Globus pallidus (tissue), 1 donor: ENCODE data around the gene AOPEP.
"Not testable (repeated sequence)": the region's sequence is repeated elsewhere in the genome, so short reads cannot be mapped to it uniquely, and the experiment has no call there.

Experiments used
- DNase-seq: peaks from one replicate; pipeline ENCODE4 v3.0.0-alpha.2; 2015; ENCODE audit warnings: low spot score

Gene AOPEP

GRCh38 chr9:94870793-94871558 lies 144.5 kb downstream of the AOPEP start:
- DNase-seq = no peak

- DNase-seq = no peak
These were observed 145.8 kb downstream of the AOPEP start for GRCh38 chr9:94872083-94872833.

- no peak for DNase-seq
These were observed 146.5 kb downstream of the AOPEP start for GRCh38 chr9:94872891-94873511.

- no peak for DNase-seq
These were observed 147.8 kb downstream of the AOPEP start for GRCh38 chr9:94874316-94874715.

GRCh38 chr9:94875300-94876020 lies 149.0 kb downstream of the AOPEP start:
- no peak for DNase-seq

- DNase-seq = not testable (repeated sequence)
These were observed 152.3 kb downstream of the AOPEP start for GRCh38 chr9:94878804-94879203.

GRCh38 chr9:94879230-94879629 lies 152.7 kb downstream of the AOPEP start:
- no peak for DNase-seq

GRCh38 chr9:94881023-94881422 lies 154.5 kb downstream of the AOPEP start:
- DNase-seq = no peak

GRCh38 chr9:94881454-94881853 lies 155.0 kb downstream of the AOPEP start:
- no peak for DNase-seq

- no peak for DNase-seq
These were observed 155.4 kb downstream of the AOPEP start for GRCh38 chr9:94881940-94882339.

GRCh38 chr9:94882966-94883641 lies 156.6 kb downstream of the AOPEP start:
- DNase-seq = no peak

- DNase-seq = no peak
These were observed 159.5 kb downstream of the AOPEP start for GRCh38 chr9:94885854-94886447.

- DNase-seq = no peak
These were observed 161.2 kb downstream of the AOPEP start for GRCh38 chr9:94887721-94888120.

GRCh38 chr9:94888775-94889174 lies 162.3 kb downstream of the AOPEP start:
- no peak for DNase-seq

- DNase-seq = no peak
These were observed 163.1 kb downstream of the AOPEP start for GRCh38 chr9:94889628-94890027.

- DNase-seq = no peak
These were observed 164.7 kb downstream of the AOPEP start for GRCh38 chr9:94891183-94891582.

GRCh38 chr9:94892675-94893074 lies 166.2 kb downstream of the AOPEP start:
- no peak for DNase-seq

- no peak for DNase-seq
These were observed 167.7 kb downstream of the AOPEP start for GRCh38 chr9:94894094-94894699.

GRCh38 chr9:94895668-94896067 lies 169.2 kb downstream of the AOPEP start:
- no peak for DNase-seq

- no peak for DNase-seq
These were observed 170.0 kb downstream of the AOPEP start for GRCh38 chr9:94896512-94896911.
